H1 (cell line): Measurements from ENCODE around the gene ERVW-1. TPM values are rescaled to one million over a fixed set of nuclear protein-coding genes. Genes with fewer than 3 reads are reported as not detected.
"Not testable (repeated sequence)": the region's sequence is repeated elsewhere in the genome, so short reads cannot be mapped to it uniquely, and the experiment has no call there.

ENCODE experiments used
- CTCF ChIA-PET: fragments of 300-600 bp; sonication (Branson Sonifier 250); formaldehyde crosslinking; loops from one replicate; lab custom pipeline; 2021; ENCODE audit not compliant: partially characterized antibody; lab: Charles Lee
- POLR2A ChIA-PET: fragments of 300-600 bp; sonication (Branson Sonifier 250); formaldehyde crosslinking; loops from one replicate; lab custom pipeline; 2021; ENCODE audit warnings: inconsistent platforms; ENCODE audit not compliant: partially characterized antibody; lab: Charles Lee
- DNase-seq, 2 experiments: peaks; one replicate each; pipeline versions ENCODE4 v3.0.0 to v3.0.0-alpha.2; 2010 to 2022; ENCODE audit warnings: low spot score in 2 of 2, low read depth in 1 of 2, mixed read lengths in 1 of 2
- FAIRE-seq: peaks from 2 replicates; lab custom pipeline; 2011; peaks lifted over from hg19 to GRCh38; lab: Jason Lieb, UNC
- H2AFZ ChIP-seq: 2 replicates; pipeline ENCODE4 v1.8.1; 2012; ENCODE audit warnings: low read length, inconsistent platforms
- H2AK5ac ChIP-seq: 2 replicates; pipeline ENCODE4 v1.6.1; 2013; ENCODE audit warnings: low read depth, low read length
- H2BK120ac ChIP-seq: replicated peaks from 2 replicates; pipeline ENCODE3; 2013; ENCODE audit warnings: low read depth, low read length, inconsistent platforms
- H2BK12ac ChIP-seq: 2 replicates; pipeline ENCODE4 v1.6.1; 2013; ENCODE audit warnings: low read depth, low read length
- H2BK15ac ChIP-seq: 2 replicates; pipeline ENCODE4 v1.6.1; 2013; ENCODE audit warnings: low read length
- H2BK20ac ChIP-seq: 2 replicates; pipeline ENCODE4 v1.6.1; 2013; ENCODE audit warnings: low read length
- H2BK5ac ChIP-seq: 2 replicates; pipeline ENCODE4 v1.6.1; 2013; ENCODE audit warnings: low read depth, low read length
- H3K14ac ChIP-seq: 2 replicates; pipeline ENCODE4 v1.6.1; 2013; ENCODE audit warnings: inconsistent platforms; ENCODE audit not compliant: insufficient read length
- H3K18ac ChIP-seq: 2 replicates; pipeline ENCODE4 v1.6.1; 2013; ENCODE audit warnings: low read length; ENCODE audit errors: extremely low read depth
- H3K23ac ChIP-seq: 2 replicates; pipeline ENCODE4 v1.6.1; 2013; ENCODE audit warnings: inconsistent platforms; ENCODE audit not compliant: insufficient read length
- H3K23me2 ChIP-seq: 2 replicates; pipeline ENCODE4 v1.6.1; 2013; ENCODE audit warnings: low read depth, low read length
- H3K27ac ChIP-seq: 2 replicates; pipeline ENCODE4 v1.6.1; 2011; ENCODE audit warnings: low read depth, low read length, inconsistent platforms
- H3K27me3 ChIP-seq, 4 experiments: replicated peaks in 1 of 4; 1 replicate in 1 of 4; 2 replicates in 3 of 4; pipeline versions ENCODE4 v1.6.1 to v1.8.1; 2011 to 2013; ENCODE audit warnings: low read length in 3 of 4, mild to moderate bottlenecking in 3 of 4, inconsistent platforms in 2 of 4, mixed read lengths in 2 of 4, moderate library complexity in 1 of 4; ENCODE audit not compliant: control insufficient read depth in 3 of 4, insufficient read depth in 3 of 4; ENCODE audit errors: extremely low read depth in 1 of 4
- H3K36me3 ChIP-seq, 4 experiments: 2 replicates each; pipeline versions ENCODE4 v1.6.1 to v1.8.1; 2011 to 2013; ENCODE audit warnings: mild to moderate bottlenecking in 4 of 4, low read length in 3 of 4, moderate library complexity in 2 of 4, control low read depth in 1 of 4, inconsistent platforms in 1 of 4; ENCODE audit not compliant: insufficient read depth in 4 of 4, control insufficient read depth in 2 of 4
- H3K4ac ChIP-seq: replicated peaks from 2 replicates; pipeline ENCODE3; 2013; ENCODE audit warnings: low read length, low read depth, mixed read lengths, inconsistent platforms; ENCODE audit not compliant: insufficient read length
- H3K4me1 ChIP-seq, 4 experiments: replicated peaks in 1 of 4; 1 replicate in 1 of 4; 2 replicates in 3 of 4; pipeline versions ENCODE4 v1.6.1 to v1.8.1; 2011 to 2013; ENCODE audit warnings: low read length in 3 of 4, inconsistent platforms in 2 of 4, mixed read lengths in 1 of 4; ENCODE audit not compliant: insufficient read depth in 4 of 4, control insufficient read depth in 3 of 4
- H3K4me2 ChIP-seq, 2 experiments: 2 replicates each; pipeline versions ENCODE4 v1.6.1 to v1.8.1; 2011 to 2013; ENCODE audit warnings: low read depth in 2 of 2, low read length in 2 of 2, control low read depth in 1 of 2, inconsistent platforms in 1 of 2, mild to moderate bottlenecking in 1 of 2; ENCODE audit not compliant: insufficient read depth in 1 of 2
- H3K4me3 ChIP-seq, 4 experiments: fragments of 200-600, 300-600 bp in 1 of 4; sonication (generic), shearing (Covaris generic), sonication (Bioruptor Twin) in 1 of 4; 2 replicates each; pipeline versions ENCODE4 v1.5.1 to v1.8.1; 2011 to 2016; ENCODE audit warnings: low read length in 4 of 4, low read depth in 3 of 4, control low read depth in 2 of 4, inconsistent platforms in 2 of 4, mild to moderate bottlenecking in 2 of 4, mixed read lengths in 1 of 4, moderate library complexity in 1 of 4; ENCODE audit not compliant: insufficient read depth in 2 of 4; ENCODE audit errors: extremely low read depth in 1 of 4
- H3K56ac ChIP-seq: replicated peaks from 2 replicates; pipeline ENCODE3; 2013; ENCODE audit warnings: low read depth, mild to moderate bottlenecking, mixed read lengths, low read length, inconsistent platforms; ENCODE audit not compliant: insufficient read length
- H3K79me1 ChIP-seq: 2 replicates; pipeline ENCODE4 v1.6.1; 2013; ENCODE audit warnings: low read depth, low read length, control low read depth
- H3K79me2 ChIP-seq, 2 experiments: 2 replicates each; pipeline versions ENCODE4 v1.6.1 to v1.8.1; 2012 to 2013; ENCODE audit warnings: low read length in 2 of 2, mild to moderate bottlenecking in 2 of 2, inconsistent platforms in 1 of 2; ENCODE audit not compliant: insufficient read depth in 2 of 2, control insufficient read depth in 1 of 2
- H3K9ac ChIP-seq, 4 experiments: replicated peaks in 1 of 4; 1 replicate in 1 of 4; 2 replicates in 3 of 4; pipeline versions ENCODE4 v1.6.1 to v1.8.1; 2011 to 2013; ENCODE audit warnings: low read depth in 3 of 4, low read length in 3 of 4, control low read depth in 2 of 4, mild to moderate bottlenecking in 2 of 4, moderate library complexity in 2 of 4, inconsistent platforms in 1 of 4; ENCODE audit errors: extremely low read depth in 1 of 4
- H3K9me3 ChIP-seq, 2 experiments: 2 replicates each; pipeline versions ENCODE4 v1.6.1 to v1.8.1; 2012 to 2013; ENCODE audit warnings: mild to moderate bottlenecking in 2 of 2, moderate library complexity in 2 of 2, control low read depth in 1 of 2, inconsistent platforms in 1 of 2, low read depth in 1 of 2, low read length in 1 of 2, mixed read lengths in 1 of 2; ENCODE audit not compliant: insufficient read depth in 2 of 2
- H4K20me1 ChIP-seq, 2 experiments: replicated peaks in 1 of 2; 2 replicates each; pipeline versions ENCODE3 to v1.8.1; 2011 to 2013; ENCODE audit warnings: inconsistent platforms in 2 of 2, low read length in 2 of 2, mild to moderate bottlenecking in 1 of 2; ENCODE audit not compliant: insufficient read depth in 2 of 2, control insufficient read depth in 1 of 2
- H4K5ac ChIP-seq: 2 replicates; pipeline ENCODE4 v1.6.1; 2013; ENCODE audit warnings: low read length, low read depth, mixed read lengths, inconsistent platforms; ENCODE audit not compliant: insufficient read length
- H4K8ac ChIP-seq: 2 replicates; pipeline ENCODE4 v1.8.0; 2013; ENCODE audit warnings: mild to moderate bottlenecking, moderate library complexity, low read length, inconsistent platforms; ENCODE audit not compliant: insufficient read depth; ENCODE audit errors: extremely low read depth
- H4K91ac ChIP-seq: replicated peaks from 2 replicates; pipeline ENCODE3; 2013; ENCODE audit warnings: low read length, mixed read lengths, inconsistent platforms; ENCODE audit not compliant: insufficient read length
- WGBS, 2 experiments: shearing (Covaris generic) in 1 of 2; methylation state at CpG; one replicate each; pipeline versions ENCODE4 v1.1.6 to v1.1.7; 2013 to 2015; ENCODE audit warnings: low lambda C conversion rate in 2 of 2, mixed read lengths in 2 of 2, inconsistent platforms in 1 of 2, low coverage in 1 of 2, missing lambda C conversion rate in 1 of 2; ENCODE audit not compliant: insufficient replicate concordance in 2 of 2, insufficient coverage in 1 of 2, insufficient read length in 1 of 2; ENCODE audit errors: extremely low coverage in 1 of 2, missing lambda C conversion rate in 1 of 2; 5-methylcytosine and 5-hydroxymethylcytosine counted together
- long read RNA-seq, 2 experiments: library from RNA in 1 of 2; library from capped mRNA in 1 of 2; stranded (forward); transcript quantifications; one replicate each; pipeline ENCODE4 v2.0.0, GENCODE V29; 2021; ENCODE audit warnings: inconsistent platforms in 1 of 2
- polyA minus RNA-seq, 3 experiments: library from RNA; depleted of rRNA, polyadenylated mRNA; stranded (reverse); fragments of >200 nt; gene quantifications; 1 replicate in 2 of 3; 2 replicates in 1 of 3; pipeline ENCODE4 v1.2.3, GENCODE V29; 2011
- polyA plus RNA-seq, 7 experiments: library from polyadenylated mRNA; depleted of rRNA in 3 of 7; stranded (reverse) in 5 of 7; unstranded in 2 of 7; fragments of >200 nt in 5 of 7; fragments of 200-250 nt in 2 of 7; gene quantifications; 1 replicate in 5 of 7; 2 replicates in 1 of 7; 4 replicates in 1 of 7; pipeline versions ENCODE4 v1.2.1 to v1.2.3, GENCODE V29; 2011 to 2013; ENCODE audit warnings: missing spikeins in 2 of 7, mixed read lengths in 2 of 7
- total RNA-seq: library from RNA; stranded (reverse); fragmentation: NEBNext Ultra II Directional; extraction: Animal tissue kit (Norgen Biotek cat#: 25700); gene quantifications from 2 replicates; pipeline ENCODE4 v1.2.1, GENCODE V29; 2021

The ERVW-1 gene, protein sequence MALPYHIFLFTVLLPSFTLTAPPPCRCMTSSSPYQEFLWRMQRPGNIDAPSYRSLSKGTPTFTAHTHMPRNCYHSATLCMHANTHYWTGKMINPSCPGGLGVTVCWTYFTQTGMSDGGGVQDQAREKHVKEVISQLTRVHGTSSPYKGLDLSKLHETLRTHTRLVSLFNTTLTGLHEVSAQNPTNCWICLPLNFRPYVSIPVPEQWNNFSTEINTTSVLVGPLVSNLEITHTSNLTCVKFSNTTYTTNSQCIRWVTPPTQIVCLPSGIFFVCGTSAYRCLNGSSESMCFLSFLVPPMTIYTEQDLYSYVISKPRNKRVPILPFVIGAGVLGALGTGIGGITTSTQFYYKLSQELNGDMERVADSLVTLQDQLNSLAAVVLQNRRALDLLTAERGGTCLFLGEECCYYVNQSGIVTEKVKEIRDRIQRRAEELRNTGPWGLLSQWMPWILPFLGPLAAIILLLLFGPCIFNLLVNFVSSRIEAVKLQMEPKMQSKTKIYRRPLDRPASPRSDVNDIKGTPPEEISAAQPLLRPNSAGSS
- total RNA-seq, result not detected in 2 replicates
- 0.06 and 0.08 TPM in 2 replicates for polyA plus RNA-seq (2011; rRNA removed)
- polyA plus RNA-seq (2011; cell fraction: cytosol; rRNA removed), result 0.10 TPM
- polyA plus RNA-seq (2011; cell fraction: nucleus; rRNA removed), result 0.03 TPM
- 0.19 to 0.24 TPM (median 0.21 TPM) in 4 replicates for polyA plus RNA-seq (2012, experiment 1 of 2)
- polyA plus RNA-seq (2012, experiment 2 of 2), result not detected
- polyA plus RNA-seq (2013, experiment 1 of 2), result 0.14 TPM
- 0.13 TPM for polyA plus RNA-seq (2013, experiment 2 of 2)
- not detected in 2 replicates for polyA minus RNA-seq (2011; rRNA and poly(A)+ RNA removed)
- polyA minus RNA-seq (2011; cell fraction: cytosol; rRNA and poly(A)+ RNA removed), result not detected
- polyA minus RNA-seq (2011; cell fraction: nucleus; rRNA and poly(A)+ RNA removed), result not detected
- long read RNA-seq, experiment 1, result 0 reads
- long read RNA-seq, experiment 2, result 0 reads

DNA sequence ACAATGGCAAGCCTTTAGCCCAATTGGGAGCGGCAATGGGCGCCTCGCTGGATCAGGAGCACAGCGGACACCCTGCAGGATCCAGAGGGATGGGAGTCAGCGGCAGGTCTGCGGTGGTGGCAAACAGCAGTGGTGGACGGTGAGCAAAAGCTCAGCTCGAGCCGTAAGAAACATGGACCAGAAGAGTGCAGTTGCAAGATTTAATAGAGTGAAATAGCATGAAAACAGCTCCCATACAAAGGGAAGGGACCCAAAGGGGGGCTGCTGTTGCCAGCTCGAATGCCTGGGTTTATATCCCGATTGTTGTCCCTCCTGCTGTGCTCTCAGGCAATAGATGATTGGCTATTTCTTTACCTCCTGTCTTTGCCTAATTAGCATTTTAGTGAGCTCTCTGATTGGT is at the start of gene ERVW-1:
Gene ERVW-1 (minus strand): TSS at position 266 of the 400 bp plus-strand sequence. CDS start 7,565 bp downstream, outside the sequence.
- H3K9ac ChIP-seq, H2BK5ac ChIP-seq, H3K79me1 ChIP-seq, H3K27me3 ChIP-seq, H3K4me1 ChIP-seq, H3K27ac ChIP-seq, H2AFZ ChIP-seq, H3K56ac ChIP-seq, H3K18ac ChIP-seq, H2AK5ac ChIP-seq, DNase-seq, H4K5ac ChIP-seq, H3K9me3 ChIP-seq, H4K91ac ChIP-seq, FAIRE-seq, H3K4me2 ChIP-seq, H3K23me2 ChIP-seq, H3K36me3 ChIP-seq, H3K23ac ChIP-seq, H2BK120ac ChIP-seq, H3K4ac ChIP-seq, H4K20me1 ChIP-seq, POLR2A ChIA-PET, H3K79me2 ChIP-seq, H2BK15ac ChIP-seq, H3K4me3 ChIP-seq, H3K14ac ChIP-seq, H4K8ac ChIP-seq: not testable (repeated sequence)
- CTCF ChIA-PET, result interaction anchor here (1.0 to 1.4 kb wide), 4 partner anchors 9 to 298 kb away, joined by 3 to 7 read pairs (median 3); partner anchors contain the start of gene LRRD1
- H2BK20ac ChIP-seq, result 0 out of 2 replicates have a peak within 1 kb of the TSS, but pooled peaks have one; percentile 32
- 0 out of 2 replicates have a peak within 1 kb of the TSS, but pooled peaks have one; percentile 9 for H2BK12ac ChIP-seq
- 95% methylated on average over 11 of the region's 11 CpGs; no CpG with 5 or more reads in 1 of the 2 experiments for WGBS, 2 experiments
